COLO829 (cell line): ENCODE data around the gene PHF5A.
A peak's percentile ranks its signal among the peaks of the same experiment; 100 is the strongest.
"Not testable (repeated sequence)": the region's sequence is repeated elsewhere in the genome, so short reads cannot be mapped to it uniquely, and the experiment has no call there.

Source experiments
- DNase-seq: peaks from one replicate; pipeline ENCODE4 v3.0.0; 2012; ENCODE audit warnings: low spot score

The PHF5A gene

GRCh38 chr22:41446639-41447434 lies 21.7 kb downstream of the PHF5A start, which contains the start of gene TOB2:
TSS of gene TOB2 (minus strand) at chr22:41446801. CDS start at chr22:41437345, 9,456 bp downstream.
- DNase-seq = peak; percentile 77

- no peak for DNase-seq
These were observed 22.4 kb downstream of the PHF5A start for GRCh38 chr22:41446057-41446501.

- DNase-seq = no peak
These were observed 23.1 kb downstream of the PHF5A start for GRCh38 chr22:41445129-41446056.

- DNase-seq = peak; percentile 96
These were observed 23.9 kb downstream of the PHF5A start for GRCh38 chr22:41444360-41445128.

GRCh38 chr22:41442240-41442792 lies 26.2 kb downstream of the PHF5A start:
- DNase-seq = no peak

- not testable (repeated sequence) for DNase-seq
These were observed 28.0 kb downstream of the PHF5A start for GRCh38 chr22:41440511-41440910.

- DNase-seq = no peak
These were observed 31.3 kb downstream of the PHF5A start for GRCh38 chr22:41437198-41437597.

GRCh38 chr22:41436322-41437113 lies 32.0 kb downstream of the PHF5A start:
- no peak for DNase-seq

GRCh38 chr22:41435560-41435959 lies 32.9 kb downstream of the PHF5A start:
- DNase-seq = no peak

GRCh38 chr22:41434361-41435003 lies 34.0 kb downstream of the PHF5A start:
- DNase-seq = not testable (repeated sequence)

GRCh38 chr22:41433480-41433879 lies 35.0 kb downstream of the PHF5A start:
- not testable (repeated sequence) for DNase-seq

GRCh38 chr22:41431656-41432055 lies 36.8 kb downstream of the PHF5A start:
- no peak for DNase-seq

- no peak for DNase-seq
These were observed 38.5 kb downstream of the PHF5A start for GRCh38 chr22:41429951-41430332.

- no peak for DNase-seq
These were observed 39.1 kb downstream of the PHF5A start for GRCh38 chr22:41429232-41429950.

GRCh38 chr22:41425660-41426365 lies 42.7 kb downstream of the PHF5A start:
- DNase-seq = no peak

GRCh38 chr22:41418717-41419116 lies 49.8 kb downstream of the PHF5A start:
- DNase-seq = no peak

GRCh38 chr22:41417622-41418390 lies 50.7 kb downstream of the PHF5A start:
- no peak for DNase-seq

- DNase-seq = no peak
These were observed 52.9 kb downstream of the PHF5A start for GRCh38 chr22:41415554-41415953.
